Tibial nerve (tissue), 4 donors: ENCODE measurements around the gene TCEA2.

Source experiments
- CTCF ChIP-seq, 5 experiments: fragments of 200-600 bp in 3 of 5; fragments of 450-650 bp in 2 of 5; sonication (generic) in 3 of 5; IDR thresholded peaks; one replicate each; pipeline ENCODE4 v1.5.1; 2016 to 2019; ENCODE audit warnings: antibody characterized with exemption in 5 of 5, mild to moderate bottlenecking in 3 of 5, moderate library complexity in 2 of 5
- EP300 ChIP-seq, 2 donors: sonication (generic); formaldehyde crosslinking; IDR thresholded peaks; one replicate each; pipeline ENCODE4 v1.6.1; 2017; ENCODE audit warnings: antibody characterized with exemption in 2 of 2, mild to moderate bottlenecking in 1 of 2
- POLR2A ChIP-seq, 2 donors: fragments of 450-650 bp; IDR thresholded peaks; one replicate each; pipeline ENCODE4 v1.6.1; 2017; ENCODE audit warnings: antibody characterized with exemption in 2 of 2, mild to moderate bottlenecking in 2 of 2, moderate library complexity in 2 of 2

DNA sequence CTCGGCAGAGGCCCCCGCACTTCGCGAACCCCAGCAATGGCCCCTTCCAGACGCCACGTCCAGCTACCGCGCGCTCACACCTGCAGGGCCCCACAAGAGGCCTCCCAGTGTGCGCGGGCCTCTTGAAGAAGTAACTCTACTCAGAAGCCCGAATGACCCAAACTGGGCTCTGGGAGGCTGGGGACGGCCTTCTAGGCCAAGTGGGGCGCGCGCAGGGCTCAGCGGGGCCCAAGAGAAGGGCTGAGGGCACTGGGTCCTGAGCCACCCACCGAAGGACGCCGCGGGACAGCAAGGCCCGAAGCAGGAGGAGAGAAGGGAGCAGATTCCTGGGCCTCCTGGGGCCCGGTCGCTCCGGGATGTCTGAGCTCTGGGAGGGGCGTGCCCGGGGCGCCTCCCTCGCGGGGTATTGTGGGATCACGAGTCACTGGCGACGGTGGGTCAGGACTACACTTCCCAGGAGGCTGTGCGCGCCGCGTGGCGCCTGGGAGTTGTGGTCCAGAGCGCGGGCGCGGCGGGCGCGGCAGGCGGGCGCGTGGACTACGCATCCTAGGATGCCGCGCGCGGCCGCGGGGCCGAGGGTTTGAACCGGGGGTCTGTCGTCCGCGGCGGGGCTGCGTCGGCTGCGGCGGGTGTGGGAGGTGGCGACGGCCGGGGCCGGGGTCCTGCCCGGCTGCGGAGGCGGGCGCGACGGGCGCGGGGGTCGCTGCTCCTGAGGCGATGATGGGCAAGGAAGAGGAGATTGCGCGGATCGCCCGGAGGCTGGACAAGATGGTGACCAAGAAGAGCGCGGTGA is at the start of gene TCEA2:
- TF ChIP-seq CTCF (IDR thresholded peaks at IDR 0.05) (peak in 2 of 5 experiments; percentile 20 to 34), POLR2A (IDR thresholded peaks at IDR 0.05) (peak; percentile 36 to 61), EP300 (IDR thresholded peaks at IDR 0.05) (peak; percentile 84 to 85)
